GM13977 (cell line): ENCODE results near the gene ITPR2.
"Not testable (repeated sequence)": the region's sequence is repeated elsewhere in the genome, so short reads cannot be mapped to it uniquely, and the experiment has no call there.

Source experiments
- DNase-seq: peaks from one replicate; pipeline ENCODE4 v3.0.0; 2012; ENCODE audit warnings: low spot score
- in situ Hi-C: fragments of 300-500 bp; cut with MboI; formaldehyde crosslinking; loops from one replicate; pipeline ENCODE4 v1.12.0; 2022; ENCODE audit warnings: low sequenced_read_pairs, low pct_unique_long_range_greater_than_20kb, mixed read lengths, inconsistent platforms; ENCODE audit not compliant: unreplicated experiment
- TF ChIP-seq, protein P1 (sequence below): IDR thresholded peaks from 2 replicates; pipeline ENCODE4 v1.5.1; 2012; ENCODE audit warnings: mild to moderate bottlenecking, control low read depth; ENCODE audit not compliant: insufficient read depth; ENCODE audit errors: extremely low read depth, missing control alignments

ITPR2 gene

DNA sequence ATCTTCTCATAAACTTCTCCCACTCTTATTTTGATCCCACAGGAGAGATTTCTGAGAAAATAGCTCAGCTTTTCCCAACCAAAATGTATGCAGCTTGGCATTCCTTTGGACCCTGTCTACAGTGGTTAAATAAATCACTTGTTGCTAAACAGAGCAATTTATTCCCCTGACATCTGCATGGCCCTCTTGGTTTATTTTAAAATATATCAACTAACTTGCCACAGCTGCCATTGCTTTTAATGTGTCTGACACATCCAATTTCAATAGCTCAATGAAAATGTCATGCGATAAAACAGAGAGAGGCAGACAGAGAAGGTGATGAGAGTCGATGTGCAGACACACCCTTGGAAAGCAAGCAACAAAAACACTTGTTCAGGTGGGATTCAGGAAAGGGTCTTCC is 509.3 kb downstream of the ITPR2 start:
- TF ChIP-seq, protein P1, sequence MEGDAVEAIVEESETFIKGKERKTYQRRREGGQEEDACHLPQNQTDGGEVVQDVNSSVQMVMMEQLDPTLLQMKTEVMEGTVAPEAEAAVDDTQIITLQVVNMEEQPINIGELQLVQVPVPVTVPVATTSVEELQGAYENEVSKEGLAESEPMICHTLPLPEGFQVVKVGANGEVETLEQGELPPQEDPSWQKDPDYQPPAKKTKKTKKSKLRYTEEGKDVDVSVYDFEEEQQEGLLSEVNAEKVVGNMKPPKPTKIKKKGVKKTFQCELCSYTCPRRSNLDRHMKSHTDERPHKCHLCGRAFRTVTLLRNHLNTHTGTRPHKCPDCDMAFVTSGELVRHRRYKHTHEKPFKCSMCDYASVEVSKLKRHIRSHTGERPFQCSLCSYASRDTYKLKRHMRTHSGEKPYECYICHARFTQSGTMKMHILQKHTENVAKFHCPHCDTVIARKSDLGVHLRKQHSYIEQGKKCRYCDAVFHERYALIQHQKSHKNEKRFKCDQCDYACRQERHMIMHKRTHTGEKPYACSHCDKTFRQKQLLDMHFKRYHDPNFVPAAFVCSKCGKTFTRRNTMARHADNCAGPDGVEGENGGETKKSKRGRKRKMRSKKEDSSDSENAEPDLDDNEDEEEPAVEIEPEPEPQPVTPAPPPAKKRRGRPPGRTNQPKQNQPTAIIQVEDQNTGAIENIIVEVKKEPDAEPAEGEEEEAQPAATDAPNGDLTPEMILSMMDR: no peak
- in situ Hi-C loops: no loop called here
- no peak for DNase-seq

DNA sequence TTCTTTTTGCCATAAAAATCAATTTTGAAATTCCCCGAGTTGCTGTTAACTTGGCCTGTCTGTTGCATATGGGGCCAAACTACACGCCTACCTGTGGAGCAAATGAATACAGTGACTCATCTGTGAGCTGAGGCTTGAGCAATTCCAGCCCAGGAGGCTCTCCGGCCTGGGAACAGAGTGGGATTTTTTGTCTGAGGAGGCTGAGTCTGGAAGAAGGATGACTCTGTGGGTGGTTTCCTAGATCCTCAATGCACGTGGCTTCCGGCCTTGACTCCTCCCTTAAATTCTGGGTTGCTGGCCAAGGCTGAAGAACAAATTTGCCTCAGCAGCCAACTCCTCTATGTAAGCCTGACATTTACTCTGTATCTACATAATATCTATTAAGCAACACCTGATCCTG is 513.5 kb downstream of the ITPR2 start:
- no peak for DNase-seq
- TF ChIP-seq, protein P1: no peak
- in situ Hi-C loops: no loop called here

DNA sequence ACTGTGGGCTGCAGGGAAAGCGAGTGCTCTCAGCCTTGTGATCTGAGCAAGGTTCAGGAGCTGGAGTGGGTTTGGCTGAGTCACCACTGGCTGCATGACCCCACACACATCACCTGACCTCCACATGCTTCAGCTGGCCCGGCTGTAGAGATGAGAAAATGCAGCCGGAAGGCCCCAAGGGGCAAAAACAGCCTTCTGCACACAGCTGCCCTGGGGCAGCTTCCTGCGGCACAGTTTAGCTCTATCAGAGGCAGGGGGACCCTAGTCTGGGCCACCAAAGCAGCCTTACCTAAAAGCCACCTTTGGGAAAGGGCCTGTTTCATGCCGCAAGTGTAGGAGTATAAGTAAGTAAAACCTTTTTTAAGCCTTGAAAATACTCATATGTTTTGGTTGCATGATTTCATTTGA is 514.3 kb downstream of the ITPR2 start:
- TF ChIP-seq, protein P1: no peak
- peak; percentile 37 for DNase-seq
- in situ Hi-C loops: no loop called here

DNA sequence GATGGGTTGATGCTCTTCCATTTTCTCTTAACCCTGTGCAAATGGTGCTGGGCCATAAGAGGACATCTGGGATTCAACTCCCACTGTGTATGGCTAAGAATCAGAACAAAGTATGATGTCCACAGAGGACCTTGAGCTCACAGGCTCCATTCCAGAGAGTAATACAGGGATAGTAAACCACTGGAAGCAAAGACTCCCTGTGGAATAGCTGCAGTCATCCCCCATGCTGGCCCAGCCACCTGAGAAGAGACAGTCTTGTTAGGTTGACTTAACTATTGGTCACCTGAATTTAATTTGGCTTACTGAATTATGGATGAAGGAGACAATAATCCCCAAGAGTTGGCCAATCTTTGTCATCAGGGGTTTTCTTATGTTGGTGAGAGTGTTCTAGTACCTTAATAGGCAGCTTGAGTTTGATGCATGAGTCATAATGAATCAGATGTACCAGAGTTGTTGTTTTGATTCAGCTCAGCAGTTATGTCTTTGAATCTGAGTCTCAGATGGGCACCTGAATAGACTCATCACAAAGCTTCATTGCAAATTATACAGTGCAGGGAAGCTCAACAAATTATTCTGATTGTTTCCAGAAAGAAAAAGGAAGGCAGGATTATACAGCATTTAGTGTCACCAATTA is 514.9 kb downstream of the ITPR2 start:
- in situ Hi-C loops: no loop called here
- DNase-seq: peak; percentile 40
- TF ChIP-seq, protein P1: no peak

DNA sequence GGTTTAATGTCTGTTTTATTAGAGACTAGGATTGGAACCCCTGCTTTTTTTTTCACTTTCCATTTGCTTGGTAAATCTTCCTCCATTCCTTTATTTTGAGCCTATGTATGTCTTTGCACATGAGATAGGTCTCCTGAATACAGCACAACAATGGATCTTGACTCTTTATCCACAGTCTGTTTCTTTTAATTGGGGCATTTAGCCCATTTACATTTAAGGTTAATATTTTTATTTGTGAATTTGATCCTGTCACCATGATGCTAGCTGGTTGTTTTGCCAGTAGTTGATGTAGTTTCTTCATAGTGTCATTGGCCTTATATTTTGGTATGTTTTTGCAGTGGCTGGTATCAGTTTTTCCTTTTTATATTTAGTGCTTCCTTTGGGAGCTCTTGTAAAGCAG is 518.9 kb downstream of the ITPR2 start:
- DNase-seq, in situ Hi-C loops: not testable (repeated sequence)

DNA sequence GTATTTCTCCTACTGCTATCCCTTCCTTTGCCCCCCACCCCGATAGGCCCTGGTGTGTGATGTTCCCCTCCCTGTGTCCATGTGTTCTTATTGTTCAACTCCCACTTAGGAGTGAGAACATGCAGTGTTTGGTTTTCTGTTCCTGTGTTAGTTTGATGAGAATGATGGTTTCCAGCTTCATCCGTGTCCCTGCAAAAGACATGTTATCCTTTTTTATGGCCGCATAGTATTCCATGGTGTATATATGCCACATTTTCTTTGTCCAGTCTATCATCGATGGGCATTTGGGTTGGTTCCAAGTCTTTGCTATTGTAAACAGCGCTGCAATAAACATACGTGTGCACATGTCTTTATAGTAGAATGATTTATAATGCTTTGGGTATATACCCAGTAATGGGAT is 522.5 kb downstream of the ITPR2 start:
- DNase-seq, in situ Hi-C loops: not testable (repeated sequence)

DNA sequence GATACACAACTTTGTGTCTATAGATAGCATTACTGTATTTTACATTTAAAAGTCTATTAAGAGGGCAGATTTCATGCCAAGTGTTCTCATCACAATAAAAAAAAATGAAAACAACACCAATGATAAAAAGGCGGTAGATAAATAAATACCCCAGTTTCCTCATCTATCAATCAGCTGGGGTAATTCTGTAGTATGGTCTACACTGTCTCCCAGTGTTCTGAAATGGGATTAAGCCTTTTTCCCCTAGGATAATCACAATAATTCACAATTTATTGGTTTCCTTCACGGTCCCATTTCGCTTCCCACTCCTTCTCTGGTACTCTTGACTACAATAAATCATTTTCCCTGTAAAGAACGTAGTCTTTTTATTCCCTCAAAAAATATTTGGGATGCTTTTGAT is 523.4 kb downstream of the ITPR2 start:
- TF ChIP-seq, protein P1: no peak
- in situ Hi-C loops: no loop called here
- no peak for DNase-seq

DNA sequence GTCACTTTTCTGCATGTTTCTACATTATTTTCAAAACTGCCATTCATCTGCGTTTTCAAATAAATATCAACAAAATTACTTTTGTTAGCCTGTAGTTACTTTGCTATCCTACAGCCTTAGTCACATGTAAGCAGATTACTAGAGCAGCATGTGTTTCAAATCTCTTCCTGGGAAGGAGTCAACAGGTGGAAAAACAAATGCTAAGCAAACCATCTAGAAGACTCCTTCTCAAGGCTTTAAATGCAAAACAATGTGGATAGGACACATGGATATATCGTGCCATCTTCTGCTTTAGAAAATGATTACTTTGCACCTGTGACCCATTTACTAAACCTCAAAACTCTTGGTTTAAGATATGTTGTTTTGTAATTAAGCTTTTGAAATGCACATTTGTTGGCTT is 528.7 kb downstream of the ITPR2 start:
- in situ Hi-C loops: no loop called here
- no peak for DNase-seq
- TF ChIP-seq, protein P1: no peak
